RWPE1 (cell line): ENCODE measurements around the gene SKIC2.
A peak's percentile ranks its signal among the peaks of the same experiment; 100 is the strongest.
"Not testable (repeated sequence)": the region's sequence is repeated elsewhere in the genome, so short reads cannot be mapped to it uniquely, and the experiment has no call there.

Experiments
- CTCF ChIA-PET: fragments of 350-600 bp; sonication (Branson Sonifier 250); formaldehyde crosslinking; extraction: SDS; loops from one replicate; lab custom pipeline; 2021; lab: Yijun Ruan, JAX
- POLR2A ChIA-PET: fragments of 400-600 bp; formaldehyde crosslinking; extraction: SDS; loops from one replicate; lab custom pipeline; 2020; ENCODE audit warnings: antibody characterized with exemption; ENCODE audit not compliant: low non-redundant PET; lab: Yijun Ruan, JAX
- DNase-seq: peaks from one replicate; pipeline ENCODE4 v3.0.0; 2012; ENCODE audit warnings: low spot score
- H3K27ac ChIP-seq: fragments of 450-650 bp; 2 replicates; pipeline ENCODE4 v1.5.1; 2017
- CTCF ChIP-seq: fragments of 450-650 bp; conservative IDR thresholded peaks from 2 replicates; pipeline ENCODE4 v1.5.1; 2017; ENCODE audit warnings: low read depth, mild to moderate bottlenecking

Gene SKIC2

GRCh38 chr6:31971279-31971992 lies 12.5 kb downstream of the SKIC2 start:
- POLR2A ChIA-PET = interaction anchor here (1.3 kb wide), 1 partner anchor 12 kb away, joined by 6 read pairs; the partner anchor contains the start of genes NELFE and SKIC2
- peak overlapping the region; percentile 97 for H3K27ac ChIP-seq
- no peak for DNase-seq
- CTCF ChIA-PET = interaction anchor here (0.5 to 1.2 kb wide), 2 partner anchors 19 to 319 kb away, joined by 3 to 5 read pairs; partner anchors contain the start of gene BAG6
- no peak for TF ChIP-seq CTCF

- TF ChIP-seq CTCF = no peak
- ChIA-PET POLR2A (interaction anchor here (1.3 kb wide), 1 partner anchor 13 kb away, joined by 6 read pairs; the partner anchor contains the start of genes NELFE and SKIC2), CTCF (no interaction called here)
- peak; percentile 99 for DNase-seq
- H3K27ac ChIP-seq = peak within 1 kb of the TSS; percentile 97
These were observed 13.2 kb downstream of the SKIC2 start, which contains the start of gene DXO for GRCh38 chr6:31971993-31972708. Gene DXO, minus strand, starts transcription at chr6:31972138. Its CDS starts 463 bp downstream, at chr6:31971675.

GRCh38 chr6:31972709-31973350 lies 13.9 kb downstream of the SKIC2 start:
- no peak for DNase-seq
- CTCF ChIA-PET = interaction anchor here (1.8 kb wide), 1 partner anchor 75 kb away, joined by 5 read pairs; no protein-coding TSS in a partner anchor

GRCh38 chr6:31976065-31976464 lies 17.1 kb downstream of the SKIC2 start:
- POLR2A ChIA-PET, DNase-seq, CTCF ChIA-PET, H3K27ac ChIP-seq: not testable (repeated sequence)

More at GRCh38 chr6:31972709-31973350, 13.9 kb downstream of the SKIC2 start:
- POLR2A ChIA-PET = no interaction called here
- H3K27ac ChIP-seq = peak overlapping the region; percentile 97
- TF ChIP-seq CTCF = no peak

- CTCF ChIA-PET = no interaction called here
- POLR2A ChIA-PET = no interaction called here
These were observed 18.9 kb downstream of the SKIC2 start for GRCh38 chr6:31977816-31978431.

More at GRCh38 chr6:31977816-31978431, 18.9 kb downstream of the SKIC2 start:
- no peak for TF ChIP-seq CTCF
- H3K27ac ChIP-seq = 0 out of 2 replicates have a peak overlapping the region, but pooled peaks have one; percentile 7
- DNase-seq = no peak
